GM12892 (cell line): ENCODE data around the gene KCNMA1.

Source experiments
- POLR2A ChIP-seq: IDR thresholded peaks from 2 replicates; pipeline ENCODE4 v1.6.1; 2011; ENCODE audit warnings: low read depth, low read length, control low read depth
- POLR2AphosphoS5 ChIP-seq: IDR thresholded peaks from 2 replicates; pipeline ENCODE4 v1.6.1; 2011; ENCODE audit warnings: low read depth, low read length, control low read depth
- TAF1 ChIP-seq: IDR thresholded peaks from 2 replicates; pipeline ENCODE4 v1.6.1; 2011; ENCODE audit warnings: low read depth, mild to moderate bottlenecking, control low read depth, low read length, borderline replicate concordance

DNA sequence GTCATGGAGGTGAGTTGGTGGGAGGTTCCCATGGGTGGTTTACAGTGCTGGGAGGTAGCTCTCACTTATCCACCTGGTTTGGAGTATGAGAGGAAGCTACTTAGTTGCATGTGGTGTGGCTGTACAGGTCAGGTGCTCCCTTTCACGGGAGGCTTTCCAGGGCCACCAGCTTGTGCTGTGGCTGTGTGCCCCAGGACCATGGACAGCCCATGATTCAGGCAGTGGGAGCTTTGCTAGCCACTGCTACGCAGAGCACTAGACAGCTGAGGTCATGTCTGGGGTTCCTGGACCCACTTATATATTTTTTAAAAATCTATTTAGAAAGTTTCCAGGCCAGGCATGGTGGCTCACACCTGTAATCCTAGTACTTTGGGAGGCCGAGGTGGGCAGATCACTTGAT lies 42.5 kb upstream of the KCNMA1 start:
- TF ChIP-seq TAF1, result no peak
- no peak for TF ChIP-seq POLR2AphosphoS5
- TF ChIP-seq POLR2A, result no peak
